GM12801 (cell line): ENCODE results near the gene IFNAR1.

Source experiments
- CTCF ChIP-seq: IDR thresholded peaks from one replicate; pipeline ENCODE4 v1.5.1; 2011; ENCODE audit warnings: control low read depth; ENCODE audit not compliant: insufficient read length; ENCODE audit errors: extremely low read depth

Gene IFNAR1

GRCh38 chr21:33402001-33402979, 77.5 kb downstream of the IFNAR1 start:
- no peak for TF ChIP-seq CTCF

GRCh38 chr21:33403128-33403785, 78.5 kb downstream of the IFNAR1 start, which contains the start of gene IFNGR2:
Gene IFNGR2 (plus strand): TSS chr21:33403413. CDS start chr21:33403544, 131 bp downstream.
- no peak for TF ChIP-seq CTCF

- no peak for TF ChIP-seq CTCF
Measured at GRCh38 chr21:33403786-33404585, 79.2 kb downstream of the IFNAR1 start.

- no peak for TF ChIP-seq CTCF
Measured at GRCh38 chr21:33406493-33406892, 81.7 kb downstream of the IFNAR1 start.
